ENCODE measurements around the gene FZR1. TPM values are rescaled to one million over a fixed set of nuclear protein-coding genes. Genes with fewer than 3 reads are reported as not detected.

FZR1 gene
- total and polyA plus RNA-seq, 2 of the 4 experiments (the other 2 are of a cell fraction), result 21.5 to 47.8 TPM

DNA sequence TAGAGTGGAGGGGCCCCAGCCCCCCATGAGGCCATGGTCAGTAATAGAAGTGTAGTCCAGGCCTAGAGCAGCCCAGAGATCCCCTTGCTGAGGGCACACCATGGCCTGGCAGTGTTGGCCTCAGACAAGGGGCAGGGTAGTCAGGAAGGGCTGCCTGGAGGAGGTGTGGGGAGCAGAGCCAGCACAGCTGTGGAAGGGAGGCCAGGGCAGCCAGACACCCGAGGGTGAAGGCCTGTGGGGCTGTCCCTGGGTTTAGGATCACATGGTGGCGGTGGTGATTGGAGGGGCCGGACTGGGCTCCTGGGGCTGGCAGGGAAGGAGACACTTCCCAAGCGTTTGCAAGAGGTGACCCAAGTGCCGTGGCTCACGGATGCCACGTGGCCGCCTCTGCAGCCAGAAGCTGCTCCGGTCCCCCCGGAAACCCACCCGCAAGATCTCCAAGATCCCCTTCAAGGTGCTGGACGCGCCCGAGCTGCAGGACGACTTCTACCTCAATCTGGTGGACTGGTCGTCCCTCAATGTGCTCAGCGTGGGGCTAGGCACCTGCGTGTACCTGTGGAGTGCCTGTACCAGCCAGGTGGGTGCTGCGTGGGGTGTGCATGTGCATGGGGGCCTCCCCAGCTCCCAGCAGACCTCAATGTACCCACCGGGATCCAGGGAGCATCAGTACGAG is 21.3 kb downstream of the FZR1 start:
- Histone ChIP-seq H3K79me1 (ENCODE audit: low read depth in 1 of 2, low read length in 2 of 2) (peaks cover 20 to 44% of the 10 kb centered on the region in 2 experiments), H2AK5ac (ENCODE audit: low read depth, low read length) (no peak overlapping the region), H2AK9ac (replicated peaks; ENCODE audit: low read depth, low read length, poor library complexity) (no peak overlapping the region), H3K9me1 (ENCODE audit: insufficient read depth, low read length) (peaks cover 6% of the 10 kb centered on the region; the same call in 1 of the 2 replicates), H3K18ac (ENCODE audit: low read depth, low read length) (no peak overlapping the region), H3K4me3 (ENCODE audit: insufficient read depth, low read depth, low read length) (no peak overlapping the region), H3K27me3 (ENCODE audit: control insufficient read depth, insufficient read depth, low read length) (no peaks in the 10 kb centered on the region), H2AFZ (replicated peaks; ENCODE audit: low read length, poor library complexity) (no peak overlapping the region), H3K9me3 (ENCODE audit: control insufficient read depth, insufficient read depth, low read length) (no peaks in the 10 kb centered on the region), H3K14ac (replicated peaks; ENCODE audit: low read depth, low read length) (no peak overlapping the region), H2BK15ac (ENCODE audit: low read depth, low read length) (no peak overlapping the region), H3K9ac (ENCODE audit: low read depth, low read length) (no peak overlapping the region), H3K27ac (ENCODE audit: insufficient read depth, low read length) (no peak overlapping the region), H4K5ac (ENCODE audit: low read depth, low read length) (no peak overlapping the region), H3K36me3 (ENCODE audit: control insufficient read depth, insufficient read depth, low read length) (peaks cover 64% of the 10 kb centered on the region), H3K4ac (ENCODE audit: low read depth, low read length) (no peak overlapping the region), H4K20me1 (ENCODE audit: insufficient read depth, low read length) (peaks cover 33% of the 10 kb centered on the region), H3K56ac (ENCODE audit: extremely low read depth, insufficient read depth, low read length) (no peak overlapping the region), H4K8ac (ENCODE audit: low read depth in 2 of 2, low read length in 2 of 2) (no peak overlapping the region), H3K23ac (ENCODE audit: low read depth, low read length) (no peak overlapping the region), H3K4me1 (ENCODE audit: control insufficient read depth, insufficient read depth, low read length) (no peaks in the 10 kb centered on the region), H2BK120ac (ENCODE audit: low read depth, low read length) (no peak overlapping the region), H2BK20ac (ENCODE audit: low read depth, low read length) (no peak overlapping the region), H3K4me2 (ENCODE audit: low read depth, low read length) (no peak overlapping the region), H4K91ac (ENCODE audit: insufficient read depth, low read depth, low read length) (no peak overlapping the region), H2BK5ac (ENCODE audit: low read depth, low read length, poor library complexity, severe bottlenecking) (no peak overlapping the region)
- BruUV-seq (replicated peaks), result no TSS peak
- CTCF ChIA-PET, result no interaction called here
- POLR2A ChIA-PET (ENCODE audit: unreplicated experiment), result no interaction called here
- no peak for DNase-seq
- intact Hi-C loops (cut with micrococcal nuclease) (no loop called here), dilution Hi-C loops (cut with HindIII; ENCODE audit: low sequenced_read_pairs, unreplicated experiment) (no loop called here), in situ Hi-C loops (cut with MboI; ENCODE audit: low sequenced_read_pairs) (no loop called here)
- no peak for TF ChIP-seq CHD1 (IDR thresholded peaks at IDR 0.05; ENCODE audit: low read depth, low read length)
- no peak for TF ChIP-seq MXI1 (IDR thresholded peaks at IDR 0.05; ENCODE audit: borderline replicate concordance, low read depth, low read length)
- no peak for TF ChIP-seq CEBPB (IDR thresholded peaks at IDR 0.05; ENCODE audit: low read depth, low read length)
- no peak for TF ChIP-seq MAZ (IDR thresholded peaks at IDR 0.05; ENCODE audit: borderline replicate concordance, low read depth, low read length)
- no peak for TF ChIP-seq RCOR1 (IDR thresholded peaks at IDR 0.05; ENCODE audit: insufficient replicate concordance, low read length)
- no peak for TF ChIP-seq POLR2A (IDR thresholded peaks at IDR 0.05; ENCODE audit: low read depth, low read length)
- no peak for TF ChIP-seq NFE2L2 (IDR thresholded peaks at IDR 0.05; ENCODE audit: low read depth, low read length)
- no peak for TF ChIP-seq FOS (IDR thresholded peaks at IDR 0.05; ENCODE audit: low read depth, low read length)
- TF ChIP-seq SMC3 (IDR thresholded peaks at IDR 0.05; ENCODE audit: low read depth, low read length), result no peak
- no peak for TF ChIP-seq RFX5 (IDR thresholded peaks at IDR 0.05; ENCODE audit: low read depth, low read length)
- TF ChIP-seq CTCF (conservative IDR thresholded peaks at IDR 0.05; ENCODE audit: low read depth, low read length), result no peak
- no peak for TF ChIP-seq USF2 (IDR thresholded peaks at IDR 0.05; ENCODE audit: low read depth, low read length)
- TF ChIP-seq, protein P1, sequence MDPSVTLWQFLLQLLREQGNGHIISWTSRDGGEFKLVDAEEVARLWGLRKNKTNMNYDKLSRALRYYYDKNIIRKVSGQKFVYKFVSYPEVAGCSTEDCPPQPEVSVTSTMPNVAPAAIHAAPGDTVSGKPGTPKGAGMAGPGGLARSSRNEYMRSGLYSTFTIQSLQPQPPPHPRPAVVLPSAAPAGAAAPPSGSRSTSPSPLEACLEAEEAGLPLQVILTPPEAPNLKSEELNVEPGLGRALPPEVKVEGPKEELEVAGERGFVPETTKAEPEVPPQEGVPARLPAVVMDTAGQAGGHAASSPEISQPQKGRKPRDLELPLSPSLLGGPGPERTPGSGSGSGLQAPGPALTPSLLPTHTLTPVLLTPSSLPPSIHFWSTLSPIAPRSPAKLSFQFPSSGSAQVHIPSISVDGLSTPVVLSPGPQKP (IDR thresholded peaks at IDR 0.05; ENCODE audit: borderline replicate concordance, low read depth, low read length), result no peak
- TF ChIP-seq MAFK (IDR thresholded peaks at IDR 0.05; ENCODE audit: low read depth, low read length), result no peak
- no peak for TF ChIP-seq RAD21 (IDR thresholded peaks at IDR 0.05; ENCODE audit: low read length)
- no peak for TF ChIP-seq BHLHE40 (IDR thresholded peaks at IDR 0.05; ENCODE audit: low read depth, low read length)
- no peak for ATAC-seq (ENCODE audit: low read depth)
- 99% methylated on average over 9 of the region's 21 CpGs; no CpG with 5 or more reads in 1 of the 2 experiments for WGBS, 2 experiments (ENCODE audit: extremely low coverage in 2 of 2, insufficient read length in 1 of 2)

Measured in IMR-90 (cell line).